K562 (cell line): ENCODE measurements around the gene DOCK4. TPM values are rescaled to one million over a fixed set of nuclear protein-coding genes. Genes with fewer than 3 reads are reported as not detected.

Experiments
- ATAC-seq: fragments of 200-7000 bp; cut with Tn5 transposase; 3 replicates; pipeline ENCODE4 v1.9.1; 2020; ENCODE audit warnings: moderate library complexity
- BruUV-seq: library from RNA; stranded (reverse); fragments of 400-500 nt; replicated peaks from 2 replicates; lab custom pipeline; 2021; lab: Mats Ljungman, UMichigan
- CTCF ChIA-PET: fragments of 300-600 bp; formaldehyde crosslinking; extraction: SDS; loops from one replicate; lab custom pipeline; 2021; ENCODE audit warnings: low intra/inter-chr PET ratio; lab: Yijun Ruan, JAX
- POLR2A ChIA-PET: fragments of 300-600, 350-650 bp; sonication (Branson Sonifier 250); formaldehyde crosslinking; extraction: SDS; loops from one replicate; lab custom pipeline; 2021; ENCODE audit warnings: antibody characterized with exemption, inconsistent platforms; lab: Yijun Ruan, JAX
- DNase-seq, 4 experiments: peaks; one replicate each; pipeline versions ENCODE4 v3.0.0 to v3.0.0-alpha.2; 2011 to 2018; ENCODE audit warnings: low spot score in 3 of 4, mixed read lengths in 3 of 4; ENCODE audit errors: extremely low read depth in 1 of 4
- FAIRE-seq: peaks from 2 replicates; lab custom pipeline; 2011; peaks lifted over from hg19 to GRCh38; lab: Jason Lieb, UNC
- H2AFZ ChIP-seq: 2 replicates; pipeline ENCODE4 v1.6.0; 2011; ENCODE audit warnings: low read depth, low read length, control low read depth, inconsistent platforms
- H3K27ac ChIP-seq: fragments of 200-600 bp; 3 replicates; pipeline ENCODE4 v1.8.0; 2011; ENCODE audit warnings: low read depth, mild to moderate bottlenecking, control low read depth, inconsistent platforms, low read length, moderate library complexity, mixed read lengths; ENCODE audit errors: extremely low read depth
- H3K27me3 ChIP-seq, 2 experiments: fragments of 300-600 bp in 1 of 2; 2 replicates in 1 of 2; 3 replicates in 1 of 2; pipeline versions ENCODE4 v1.6.0 to v1.8.0; 2011; ENCODE audit warnings: inconsistent platforms in 2 of 2, low read length in 2 of 2, mild to moderate bottlenecking in 1 of 2, mixed read lengths in 1 of 2, moderate library complexity in 1 of 2; ENCODE audit not compliant: control insufficient read depth in 2 of 2, insufficient read depth in 2 of 2
- H3K36me3 ChIP-seq: fragments of 300-600 bp; 3 replicates; pipeline ENCODE4 v1.8.0; 2011; ENCODE audit warnings: mild to moderate bottlenecking, low read length, inconsistent platforms; ENCODE audit not compliant: control insufficient read depth, insufficient read depth
- H3K4me1 ChIP-seq, 2 experiments: fragments of 200-600 bp in 1 of 2; replicated peaks in 1 of 2; 2 replicates in 1 of 2; 3 replicates in 1 of 2; pipeline versions ENCODE4 v1.5.1 to v1.8.0; 2011; ENCODE audit warnings: inconsistent platforms in 2 of 2, low read length in 2 of 2, mild to moderate bottlenecking in 1 of 2, mixed read lengths in 1 of 2, moderate library complexity in 1 of 2; ENCODE audit not compliant: control insufficient read depth in 2 of 2, insufficient read depth in 2 of 2
- H3K4me2 ChIP-seq: 2 replicates; pipeline ENCODE4 v1.6.1; 2011; ENCODE audit warnings: low read length, control low read depth, inconsistent platforms, mixed read lengths; ENCODE audit not compliant: insufficient read depth
- H3K4me3 ChIP-seq: fragments of 200-600 bp; sonication (generic), shearing (Covaris generic); 2 replicates; pipeline ENCODE4 v1.5.1; 2016; ENCODE audit warnings: control low read depth, inconsistent platforms
- H3K79me2 ChIP-seq: fragments of 200-600 bp; 3 replicates; pipeline ENCODE4 v1.8.0; 2011; ENCODE audit warnings: low read length, inconsistent platforms; ENCODE audit not compliant: control insufficient read depth, insufficient read depth
- H3K9ac ChIP-seq, 2 experiments: 2 replicates each; pipeline versions ENCODE4 v1.6.0 to v1.6.1; 2011; ENCODE audit warnings: low read depth in 2 of 2, low read length in 2 of 2, control low read depth in 1 of 2, inconsistent platforms in 1 of 2, mild to moderate bottlenecking in 1 of 2, mixed read lengths in 1 of 2; ENCODE audit not compliant: insufficient read depth in 1 of 2
- H3K9me1 ChIP-seq: one replicate; pipeline ENCODE4 v1.6.0; 2011; ENCODE audit warnings: inconsistent platforms, mild to moderate bottlenecking, low read length, moderate library complexity; ENCODE audit not compliant: control insufficient read depth, insufficient read depth
- H3K9me3 ChIP-seq: replicated peaks from 2 replicates; pipeline ENCODE4 v1.5.1; 2011; ENCODE audit warnings: low read depth, low read length, inconsistent platforms; ENCODE audit not compliant: control insufficient read depth, insufficient read depth
- H4K20me1 ChIP-seq: replicated peaks from 2 replicates; pipeline ENCODE4 v1.6.1; 2011; ENCODE audit warnings: low read length, inconsistent platforms, mixed read lengths; ENCODE audit not compliant: control insufficient read depth, insufficient read depth
- HDGF ChIP-seq: fragments of 450-650 bp; IDR thresholded peaks from 2 replicates; pipeline ENCODE4 v1.6.1; 2016
- NUFIP1 ChIP-seq: fragments of 450-650 bp; IDR thresholded peaks from 2 replicates; pipeline ENCODE4 v1.6.1; 2018; ENCODE audit not compliant: partially characterized antibody
- PREB ChIP-seq: sonication (generic); formaldehyde crosslinking; IDR thresholded peaks from 2 replicates; pipeline ENCODE4 v1.8.1; 2023; ENCODE audit warnings: mild to moderate bottlenecking, missing genetic modification reagents
- TAF1 ChIP-seq: IDR thresholded peaks from 2 replicates; pipeline ENCODE4 v1.6.1; 2011; ENCODE audit warnings: mild to moderate bottlenecking, low read length, moderate library complexity; ENCODE audit not compliant: insufficient read depth, control insufficient read depth, severe bottlenecking; ENCODE audit errors: extremely low read depth
- ZBTB8A ChIP-seq: fragments of 450-650 bp; IDR thresholded peaks from 2 replicates; pipeline ENCODE4 v1.6.1; 2018; ENCODE audit warnings: mild to moderate bottlenecking, moderate library complexity; ENCODE audit not compliant: partially characterized antibody
- WGBS: fragments of 100-300 bp; shearing (Covaris generic); methylation state at CpG from one replicate; pipeline ENCODE4 v1.1.6; 2016; ENCODE audit warnings: low coverage, mixed read lengths; ENCODE audit not compliant: insufficient coverage; ENCODE audit errors: missing lambda C conversion rate; 5-methylcytosine and 5-hydroxymethylcytosine counted together
- in situ Hi-C: fragments of 300-500 bp; cut with MboI; formaldehyde crosslinking; loops from 4 replicates; pipeline ENCODE4 v1.15.0; 2018; ENCODE audit warnings: inconsistent platforms, mixed read lengths
- intact Hi-C: fragments of 100-400 bp; cut with micrococcal nuclease; formaldehyde crosslinking; loops from 2 replicates; pipeline ENCODE4 v1.14.2; 2022
- polyA plus RNA-seq, 8 experiments: library from polyadenylated mRNA; depleted of rRNA in 4 of 8; stranded (reverse) in 5 of 8; unstranded in 3 of 8; fragments of >200 nt; fragmentation: Nextera tagmentation in 2 of 8; fragmentation: Illumina TruSeq in 1 of 8; extraction: Ambion mirVana in 2 of 8; extraction: Trizol in 1 of 8; gene quantifications; 2 replicates each; pipeline versions ENCODE4 v1.2.1 to v1.2.3, GENCODE V29; 2011 to 2014; ENCODE audit warnings: inconsistent platforms in 1 of 8, missing spikeins in 1 of 8
- total RNA-seq, 7 experiments: library from RNA; depleted of rRNA in 6 of 7; stranded (reverse); fragments of >200 nt in 6 of 7; fragmentation: Illumina TruSeq in 2 of 7; extraction: Trizol in 2 of 7; gene quantifications; 2 replicates each; pipeline versions ENCODE4 v1.2.1 to v1.2.3, GENCODE V29; 2011 to 2021; ENCODE audit warnings: low replicate concordance in 1 of 7

Gene DOCK4
- total and polyA plus RNA-seq, 9 of the 15 experiments (the other 6 are each of a cell fraction or from before 2014, with no cell fraction given): 0.42 to 5.7 (median 2.3) TPM

GRCh38 chr7:112067632-112068540, 138.3 kb downstream of the DOCK4 start:
- Histone ChIP-seq H3K79me2 (no peaks in the 10 kb centered on the region), H3K9ac (no peak overlapping the region), H3K36me3 (no peaks in the 10 kb centered on the region), H3K4me2 (no peak overlapping the region), H2AFZ (no peak overlapping the region), H3K4me1 (no peaks in the 10 kb centered on the region), H3K27me3 (no peaks in the 10 kb centered on the region; a peak in 1 of 5 replicates), H3K9me1 (no peaks in the 10 kb centered on the region), H3K9me3 (no peaks in the 10 kb centered on the region), H4K20me1 (no peaks in the 10 kb centered on the region), H3K27ac (no peak overlapping the region), H3K4me3 (no peak overlapping the region)
- WGBS: 0% methylated on average over 5 of the region's 5 CpGs
- BruUV-seq: no TSS peak
- TF ChIP-seq HDGF (no peak), PREB (CRISPR knock-in tag) (no peak), ZBTB8A (no peak), TAF1 (no peak), NUFIP1 (no peak)
- CTCF ChIA-PET: no interaction called here
- in situ Hi-C loops (no loop called here), intact Hi-C loops (no loop called here)
- POLR2A ChIA-PET: no interaction called here
- FAIRE-seq (no peak), ATAC-seq (no peak), DNase-seq (no peak)
